IMR-90 (cell line): Measurements from ENCODE around the gene KDSR. TPM values are rescaled to one million over a fixed set of nuclear protein-coding genes. Genes with fewer than 3 reads are reported as not detected.

Experiments used
- ATAC-seq: fragments of 200-7000 bp; cut with Tn5 transposase; 2 replicates; pipeline ENCODE4 v1.9.1; 2020; ENCODE audit warnings: low read depth, mild to moderate bottlenecking, moderate library complexity
- BruUV-seq: library from RNA; stranded (reverse); fragments of 400-500 nt; replicated peaks from 2 replicates; lab custom pipeline; 2021; lab: Mats Ljungman, UMichigan
- CTCF ChIA-PET: fragments of 300-600 bp; formaldehyde crosslinking; extraction: SDS; loops from one replicate; lab custom pipeline; 2021; ENCODE audit warnings: antibody characterized with exemption; lab: Yijun Ruan, JAX
- POLR2A ChIA-PET: fragments of 300-600 bp; sonication (Branson Sonifier 250); formaldehyde crosslinking; loops from one replicate; lab custom pipeline; 2022; ENCODE audit warnings: antibody characterized with exemption; ENCODE audit not compliant: unreplicated experiment; lab: Charles Lee
- DNase-seq: peaks from one replicate; pipeline ENCODE4 v3.0.0; 2013
- H2AFZ ChIP-seq: replicated peaks from 2 replicates; pipeline ENCODE3; 2013; ENCODE audit warnings: low read length, mild to moderate bottlenecking; ENCODE audit not compliant: poor library complexity
- H2AK5ac ChIP-seq: 2 replicates; pipeline ENCODE4 v1.6.1; 2013; ENCODE audit warnings: low read depth, low read length, inconsistent platforms
- H2AK9ac ChIP-seq: replicated peaks from 2 replicates; pipeline ENCODE3; 2013; ENCODE audit warnings: mild to moderate bottlenecking, low read depth, low read length, moderate library complexity; ENCODE audit not compliant: poor library complexity
- H2BK120ac ChIP-seq: 2 replicates; pipeline ENCODE4 v1.6.1; 2013; ENCODE audit warnings: low read depth, low read length, inconsistent platforms
- H2BK15ac ChIP-seq: 3 replicates; pipeline ENCODE4 v1.6.1; 2013; ENCODE audit warnings: low read depth, low read length, inconsistent platforms
- H2BK20ac ChIP-seq: 2 replicates; pipeline ENCODE4 v1.6.1; 2013; ENCODE audit warnings: low read depth, mild to moderate bottlenecking, inconsistent platforms, low read length, moderate library complexity
- H2BK5ac ChIP-seq: 2 replicates; pipeline ENCODE4 v1.6.1; 2013; ENCODE audit warnings: mild to moderate bottlenecking, low read depth, low read length, inconsistent platforms; ENCODE audit not compliant: poor library complexity, severe bottlenecking
- H3K14ac ChIP-seq: replicated peaks from 2 replicates; pipeline ENCODE4 v1.6.1; 2013; ENCODE audit warnings: low read depth, low read length, inconsistent platforms
- H3K18ac ChIP-seq: 2 replicates; pipeline ENCODE4 v1.6.1; 2013; ENCODE audit warnings: low read depth, low read length, control low read depth
- H3K23ac ChIP-seq: 2 replicates; pipeline ENCODE4 v1.6.1; 2013; ENCODE audit warnings: low read depth, low read length, inconsistent platforms
- H3K27ac ChIP-seq: 2 replicates; pipeline ENCODE4 v1.5.1; 2013; ENCODE audit warnings: mild to moderate bottlenecking, control low read depth, low read length; ENCODE audit not compliant: insufficient read depth
- H3K27me3 ChIP-seq: 2 replicates; pipeline ENCODE4 v1.6.1; 2013; ENCODE audit warnings: low read length; ENCODE audit not compliant: control insufficient read depth, insufficient read depth
- H3K36me3 ChIP-seq: 2 replicates; pipeline ENCODE4 v1.6.1; 2013; ENCODE audit warnings: low read length, mixed read lengths; ENCODE audit not compliant: control insufficient read depth, insufficient read depth
- H3K4ac ChIP-seq: 2 replicates; pipeline ENCODE4 v1.6.1; 2013; ENCODE audit warnings: low read depth, low read length, inconsistent platforms
- H3K4me1 ChIP-seq: 2 replicates; pipeline ENCODE4 v1.6.1; 2013; ENCODE audit warnings: low read length, mixed read lengths; ENCODE audit not compliant: control insufficient read depth, insufficient read depth
- H3K4me2 ChIP-seq: 2 replicates; pipeline ENCODE4 v1.6.1; 2013; ENCODE audit warnings: low read depth, mild to moderate bottlenecking, control low read depth, low read length, moderate library complexity
- H3K4me3 ChIP-seq: 2 replicates; pipeline ENCODE4 v1.5.1; 2013; ENCODE audit warnings: low read depth, mild to moderate bottlenecking, control low read depth, low read length, moderate library complexity; ENCODE audit not compliant: insufficient read depth
- H3K56ac ChIP-seq: 2 replicates; pipeline ENCODE4 v1.6.1; 2013; ENCODE audit warnings: low read length, inconsistent platforms; ENCODE audit not compliant: insufficient read depth; ENCODE audit errors: extremely low read depth
- H3K79me1 ChIP-seq, 2 experiments: 2 replicates each; pipeline ENCODE4 v1.6.1; 2013; ENCODE audit warnings: low read length in 2 of 2, inconsistent platforms in 1 of 2, low read depth in 1 of 2
- H3K9ac ChIP-seq: 2 replicates; pipeline ENCODE4 v1.6.1; 2013; ENCODE audit warnings: low read depth, low read length, control low read depth
- H3K9me1 ChIP-seq: 2 replicates; pipeline ENCODE4 v1.6.1; 2013; ENCODE audit warnings: low read length, inconsistent platforms; ENCODE audit not compliant: insufficient read depth
- H3K9me3 ChIP-seq: 2 replicates; pipeline ENCODE4 v1.6.1; 2013; ENCODE audit warnings: low read length; ENCODE audit not compliant: control insufficient read depth, insufficient read depth
- H4K20me1 ChIP-seq: 2 replicates; pipeline ENCODE4 v1.6.1; 2013; ENCODE audit warnings: low read length, inconsistent platforms; ENCODE audit not compliant: insufficient read depth
- H4K5ac ChIP-seq: 2 replicates; pipeline ENCODE4 v1.6.1; 2013; ENCODE audit warnings: mild to moderate bottlenecking, low read depth, low read length, control low read depth
- H4K8ac ChIP-seq, 2 experiments: 2 replicates each; pipeline ENCODE4 v1.6.1; 2013; ENCODE audit warnings: low read depth in 2 of 2, low read length in 2 of 2, control low read depth in 1 of 2, inconsistent platforms in 1 of 2
- H4K91ac ChIP-seq: 2 replicates; pipeline ENCODE4 v1.6.1; 2013; ENCODE audit warnings: low read depth, low read length, inconsistent platforms; ENCODE audit not compliant: insufficient read depth
- CEBPB ChIP-seq: IDR thresholded peaks from 2 replicates; pipeline ENCODE4 v1.6.1; 2012; ENCODE audit warnings: low read depth, low read length, improper control_type of control experiment
- MAFK ChIP-seq: IDR thresholded peaks from 2 replicates; pipeline ENCODE4 v1.6.1; 2012; ENCODE audit warnings: low read depth, low read length, improper control_type of control experiment
- MAZ ChIP-seq: IDR thresholded peaks from 2 replicates; pipeline ENCODE4 v1.6.1; 2012; ENCODE audit warnings: low read depth, mild to moderate bottlenecking, low read length, improper control_type of control experiment, moderate library complexity, borderline replicate concordance
- MXI1 ChIP-seq: IDR thresholded peaks from 2 replicates; pipeline ENCODE4 v1.6.1; 2012; ENCODE audit warnings: low read depth, mild to moderate bottlenecking, low read length, moderate library complexity, borderline replicate concordance
- RFX5 ChIP-seq: IDR thresholded peaks from 2 replicates; pipeline ENCODE4 v1.8.0; 2012; ENCODE audit warnings: low read depth, mild to moderate bottlenecking, low read length, moderate library complexity
- SMC3 ChIP-seq: fragments of 150-350 bp; IDR thresholded peaks from 2 replicates; pipeline ENCODE4 v1.6.1; 2016; ENCODE audit warnings: low read depth, mild to moderate bottlenecking, antibody characterized with exemption, low read length, moderate library complexity
- WGBS, 2 experiments: methylation state at CpG; one replicate each; pipeline versions ENCODE4 v1.1.5 to v1.1.7; 2013; ENCODE audit warnings: missing lambda C conversion rate in 2 of 2; ENCODE audit not compliant: insufficient read length in 1 of 2; ENCODE audit errors: extremely low coverage in 2 of 2; 5-methylcytosine and 5-hydroxymethylcytosine counted together
- dilution Hi-C: fragments of 300-500 bp; cut with HindIII; formaldehyde crosslinking; loops from one replicate; pipeline ENCODE4 v1.14.3; 2018; ENCODE audit warnings: low sequenced_read_pairs; ENCODE audit not compliant: unreplicated experiment
- in situ Hi-C: fragments of 300-500 bp; cut with MboI; formaldehyde crosslinking; loops from 3 replicates; pipeline ENCODE4 v1.14.3; 2019; ENCODE audit warnings: low sequenced_read_pairs, inconsistent platforms, mixed read lengths
- intact Hi-C: fragments of 100-400 bp; cut with micrococcal nuclease; formaldehyde crosslinking; loops from 2 replicates; pipeline ENCODE4 v1.10.0; 2022
- polyA plus RNA-seq, 3 experiments: library from polyadenylated mRNA; depleted of rRNA; stranded (reverse); fragments of >200 nt; gene quantifications; 2 replicates each; pipeline ENCODE4 v1.2.3, GENCODE V29; 2012; ENCODE audit warnings: low replicate concordance in 1 of 3
- total RNA-seq: library from RNA; depleted of rRNA; stranded (reverse); fragments of >200 nt; gene quantifications from 2 replicates; pipeline ENCODE4 v1.2.3, GENCODE V29; 2012
- TF ChIP-seq, protein P1 (sequence below): fragments of 150-350 bp; IDR thresholded peaks from 2 replicates; pipeline ENCODE4 v1.6.1; 2017; ENCODE audit warnings: mild to moderate bottlenecking, antibody characterized with exemption, low read length, low read depth
- TF ChIP-seq, protein P2 (sequence below): conservative IDR thresholded peaks from 2 replicates; pipeline ENCODE4 v1.5.1; 2012; ENCODE audit warnings: mild to moderate bottlenecking, low read depth, low read length, improper control_type of control experiment

KDSR gene
- total and polyA plus RNA-seq, 2 of the 4 experiments (the other 2 are of a cell fraction), result 21.5 to 21.9 TPM

DNA sequence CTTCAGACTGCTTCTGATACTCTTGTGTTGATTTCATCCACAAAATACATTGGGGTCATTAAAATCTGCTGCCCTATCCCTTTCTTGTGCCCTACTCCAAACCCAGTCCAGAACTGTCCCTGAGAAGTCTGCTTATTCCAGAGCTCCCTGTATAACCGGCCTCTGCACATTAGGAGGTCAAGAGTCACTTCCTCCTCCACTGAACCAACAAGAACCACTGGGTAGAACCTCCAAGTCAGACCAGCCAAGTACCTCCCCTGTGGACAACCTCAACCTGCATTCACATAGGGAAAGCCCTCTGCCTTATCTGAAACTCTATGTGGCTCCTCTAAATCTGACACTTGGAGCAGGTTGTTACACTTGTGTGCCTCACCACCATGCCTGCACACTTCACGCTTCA is 22.1 kb downstream of the KDSR start:
- BruUV-seq, result no TSS peak

More for the DNA sequence above, 22.1 kb downstream of the KDSR start:
- Histone ChIP-seq H3K9me1 (no peaks in the 10 kb centered on the region), H4K8ac (no peak overlapping the region), H4K5ac (no peak overlapping the region), H2BK20ac (no peak overlapping the region), H2BK120ac (no peak overlapping the region), H3K23ac (no peak overlapping the region), H3K4me3 (no peak overlapping the region), H2BK15ac (no peak overlapping the region), H4K91ac (no peak overlapping the region), H3K9me3 (no peaks in the 10 kb centered on the region), H3K4me1 (no peaks in the 10 kb centered on the region), H3K9ac (no peak overlapping the region), H3K4me2 (no peak overlapping the region), H3K36me3 (peaks cover 47% of the 10 kb centered on the region), H3K27me3 (no peaks in the 10 kb centered on the region), H3K27ac (no peak overlapping the region), H2AK9ac (no peak overlapping the region), H2BK5ac (no peak overlapping the region), H3K56ac (no peak overlapping the region), H3K14ac (no peak overlapping the region), H2AK5ac (no peak overlapping the region), H3K4ac (no peak overlapping the region), H3K79me1 (peaks cover 14 to 23% of the 10 kb centered on the region in 2 experiments; a peak in 2 of 4 replicates), H4K20me1 (no peaks in the 10 kb centered on the region; the same call in 1 of the 2 replicates), H3K18ac (no peak overlapping the region), H2AFZ (no peak overlapping the region)
- POLR2A ChIA-PET, result no interaction called here
- ATAC-seq (no peak), DNase-seq (no peak)
- dilution Hi-C loops, result no loop called here
- in situ Hi-C loops, result no loop called here
- TF ChIP-seq RFX5 (no peak), SMC3 (no peak), MAZ (no peak), MXI1 (no peak), MAFK (no peak), CEBPB (no peak)
- TF ChIP-seq, protein P1, sequence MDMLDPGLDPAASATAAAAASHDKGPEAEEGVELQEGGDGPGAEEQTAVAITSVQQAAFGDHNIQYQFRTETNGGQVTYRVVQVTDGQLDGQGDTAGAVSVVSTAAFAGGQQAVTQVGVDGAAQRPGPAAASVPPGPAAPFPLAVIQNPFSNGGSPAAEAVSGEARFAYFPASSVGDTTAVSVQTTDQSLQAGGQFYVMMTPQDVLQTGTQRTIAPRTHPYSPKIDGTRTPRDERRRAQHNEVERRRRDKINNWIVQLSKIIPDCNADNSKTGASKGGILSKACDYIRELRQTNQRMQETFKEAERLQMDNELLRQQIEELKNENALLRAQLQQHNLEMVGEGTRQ, result no peak
- TF ChIP-seq, protein P2, sequence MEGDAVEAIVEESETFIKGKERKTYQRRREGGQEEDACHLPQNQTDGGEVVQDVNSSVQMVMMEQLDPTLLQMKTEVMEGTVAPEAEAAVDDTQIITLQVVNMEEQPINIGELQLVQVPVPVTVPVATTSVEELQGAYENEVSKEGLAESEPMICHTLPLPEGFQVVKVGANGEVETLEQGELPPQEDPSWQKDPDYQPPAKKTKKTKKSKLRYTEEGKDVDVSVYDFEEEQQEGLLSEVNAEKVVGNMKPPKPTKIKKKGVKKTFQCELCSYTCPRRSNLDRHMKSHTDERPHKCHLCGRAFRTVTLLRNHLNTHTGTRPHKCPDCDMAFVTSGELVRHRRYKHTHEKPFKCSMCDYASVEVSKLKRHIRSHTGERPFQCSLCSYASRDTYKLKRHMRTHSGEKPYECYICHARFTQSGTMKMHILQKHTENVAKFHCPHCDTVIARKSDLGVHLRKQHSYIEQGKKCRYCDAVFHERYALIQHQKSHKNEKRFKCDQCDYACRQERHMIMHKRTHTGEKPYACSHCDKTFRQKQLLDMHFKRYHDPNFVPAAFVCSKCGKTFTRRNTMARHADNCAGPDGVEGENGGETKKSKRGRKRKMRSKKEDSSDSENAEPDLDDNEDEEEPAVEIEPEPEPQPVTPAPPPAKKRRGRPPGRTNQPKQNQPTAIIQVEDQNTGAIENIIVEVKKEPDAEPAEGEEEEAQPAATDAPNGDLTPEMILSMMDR, result no peak
- intact Hi-C loops, result no loop called here
- CTCF ChIA-PET, result no interaction called here
- no CpG with 5 or more reads among the region's 2 CpGs for WGBS, 2 experiments
